Measurements from ENCODE around the gene ADGRL3. TPM values are rescaled to one million over a fixed set of nuclear protein-coding genes. Genes with fewer than 3 reads are reported as not detected.
A peak's percentile ranks its signal among the peaks of the same experiment; 100 is the strongest.

The ADGRL3 gene
- total RNA-seq, 1 donor from 2014 or later: 2.1 TPM

DNA sequence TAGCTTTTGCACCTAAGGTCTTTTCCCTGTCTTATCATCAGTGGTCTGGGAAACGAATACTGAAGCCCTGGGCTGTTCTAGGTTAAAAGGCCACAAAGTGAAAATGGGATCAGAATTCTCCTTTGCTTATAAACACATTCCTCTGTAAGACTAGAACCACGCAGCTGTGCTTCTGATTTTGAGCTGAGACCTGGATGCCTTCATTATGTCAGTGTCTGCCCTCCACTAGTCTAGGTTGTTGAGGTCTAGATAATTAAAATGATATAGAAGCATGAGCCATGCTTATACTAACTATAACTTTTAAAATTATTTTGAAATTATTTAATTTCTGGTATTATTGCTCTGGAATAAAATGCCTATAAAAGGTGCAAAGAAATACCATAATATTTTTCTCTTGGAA lies 403.9 kb downstream of the ADGRL3 start:
- TF ChIP-seq, protein P1, sequence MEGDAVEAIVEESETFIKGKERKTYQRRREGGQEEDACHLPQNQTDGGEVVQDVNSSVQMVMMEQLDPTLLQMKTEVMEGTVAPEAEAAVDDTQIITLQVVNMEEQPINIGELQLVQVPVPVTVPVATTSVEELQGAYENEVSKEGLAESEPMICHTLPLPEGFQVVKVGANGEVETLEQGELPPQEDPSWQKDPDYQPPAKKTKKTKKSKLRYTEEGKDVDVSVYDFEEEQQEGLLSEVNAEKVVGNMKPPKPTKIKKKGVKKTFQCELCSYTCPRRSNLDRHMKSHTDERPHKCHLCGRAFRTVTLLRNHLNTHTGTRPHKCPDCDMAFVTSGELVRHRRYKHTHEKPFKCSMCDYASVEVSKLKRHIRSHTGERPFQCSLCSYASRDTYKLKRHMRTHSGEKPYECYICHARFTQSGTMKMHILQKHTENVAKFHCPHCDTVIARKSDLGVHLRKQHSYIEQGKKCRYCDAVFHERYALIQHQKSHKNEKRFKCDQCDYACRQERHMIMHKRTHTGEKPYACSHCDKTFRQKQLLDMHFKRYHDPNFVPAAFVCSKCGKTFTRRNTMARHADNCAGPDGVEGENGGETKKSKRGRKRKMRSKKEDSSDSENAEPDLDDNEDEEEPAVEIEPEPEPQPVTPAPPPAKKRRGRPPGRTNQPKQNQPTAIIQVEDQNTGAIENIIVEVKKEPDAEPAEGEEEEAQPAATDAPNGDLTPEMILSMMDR (IDR thresholded peaks at IDR 0.05; ENCODE audit: insufficient read depth, low read length, poor library complexity, severe bottlenecking): no peak
- Histone ChIP-seq H3K4me3 (ENCODE audit: low read depth, low read length) (no peak overlapping the region), H3K27me3 (ENCODE audit: control insufficient read depth, insufficient read depth, low read length) (no peaks in the 10 kb centered on the region), H3K36me3 (ENCODE audit: control insufficient read depth, insufficient read depth, low read length) (no peaks in the 10 kb centered on the region)
- DNase-seq (ENCODE audit: low read depth): no peak

DNA sequence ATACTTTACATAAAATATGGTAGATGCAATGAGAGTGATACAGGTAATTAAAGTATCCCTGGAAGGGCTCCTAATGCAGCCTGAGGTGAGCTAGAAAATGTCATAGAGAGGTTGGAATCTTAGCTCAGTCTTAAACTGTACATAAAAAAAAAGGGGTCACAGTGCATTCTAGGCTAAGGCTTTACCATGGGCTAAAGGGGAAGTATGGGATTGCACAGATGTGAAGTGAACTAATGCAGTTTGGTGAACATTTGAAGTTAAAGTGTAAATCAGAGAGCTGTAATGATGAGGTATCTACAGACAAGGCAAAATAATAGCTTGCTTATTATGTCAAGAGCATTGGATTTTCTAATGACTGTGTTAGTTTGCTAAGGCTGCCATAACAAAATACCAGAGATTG lies 405.9 kb downstream of the ADGRL3 start:
- Histone ChIP-seq H3K36me3 (ENCODE audit: control insufficient read depth, insufficient read depth, low read length) (no peaks in the 10 kb centered on the region), H3K4me3 (ENCODE audit: low read depth, low read length) (no peak overlapping the region), H3K27me3 (ENCODE audit: control insufficient read depth, insufficient read depth, low read length) (no peaks in the 10 kb centered on the region)
- TF ChIP-seq, protein P1 (IDR thresholded peaks at IDR 0.05; ENCODE audit: insufficient read depth, low read length, poor library complexity, severe bottlenecking): no peak
- DNase-seq (ENCODE audit: low read depth): no peak

DNA sequence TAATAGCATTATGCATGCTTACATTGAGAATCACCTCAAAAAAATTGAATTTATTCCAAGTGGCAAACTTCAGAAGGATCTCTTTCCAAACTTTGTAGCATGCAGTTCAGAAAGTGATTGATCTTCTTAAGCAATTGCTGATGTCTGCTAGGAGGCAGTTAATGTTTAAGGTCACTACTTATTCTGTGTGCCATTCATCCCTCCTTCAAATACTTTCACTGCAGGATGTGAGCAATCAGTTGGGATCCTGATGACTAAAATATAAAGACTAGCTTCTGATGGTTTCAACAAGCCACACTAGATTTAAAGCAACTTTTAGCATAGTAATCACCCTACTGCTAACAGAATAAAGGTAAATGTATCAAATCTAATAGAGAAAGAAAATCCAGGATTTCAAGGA lies 414.1 kb downstream of the ADGRL3 start:
- H3K27me3 ChIP-seq (ENCODE audit: control insufficient read depth, insufficient read depth, low read length): no peaks in the 10 kb centered on the region
- DNase-seq (ENCODE audit: low read depth): no peak
- TF ChIP-seq, protein P1 (IDR thresholded peaks at IDR 0.05; ENCODE audit: insufficient read depth, low read length, poor library complexity, severe bottlenecking): no peak
- no peak overlapping the region for H3K4me3 ChIP-seq (ENCODE audit: low read depth, low read length)
- no peaks in the 10 kb centered on the region for H3K36me3 ChIP-seq (ENCODE audit: control insufficient read depth, insufficient read depth, low read length)

DNA sequence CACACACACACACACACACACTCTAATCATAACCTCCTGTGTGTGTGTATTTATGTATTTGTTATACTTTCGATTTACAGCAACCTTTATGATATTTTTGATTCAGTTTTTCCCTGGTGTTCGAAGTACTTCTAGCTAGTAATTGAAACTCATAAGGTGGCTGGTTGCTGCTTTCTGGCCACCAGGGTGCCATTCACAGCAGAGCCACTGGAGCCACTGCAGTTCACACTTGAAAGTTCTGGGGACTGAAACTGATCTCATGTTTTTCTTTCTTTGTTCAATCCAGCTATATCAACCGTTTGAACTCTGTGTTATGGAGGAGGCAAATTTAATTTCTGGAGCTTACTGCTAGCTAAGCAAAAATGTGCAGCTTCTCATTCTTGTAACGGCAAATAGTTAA lies 419.4 kb downstream of the ADGRL3 start:
- Histone ChIP-seq H3K36me3 (ENCODE audit: control insufficient read depth, insufficient read depth, low read length) (no peaks in the 10 kb centered on the region), H3K27me3 (ENCODE audit: control insufficient read depth, insufficient read depth, low read length) (no peaks in the 10 kb centered on the region), H3K4me3 (ENCODE audit: low read depth, low read length) (no peak overlapping the region)
- DNase-seq (ENCODE audit: low read depth): no peak
- TF ChIP-seq, protein P1 (IDR thresholded peaks at IDR 0.05; ENCODE audit: insufficient read depth, low read length, poor library complexity, severe bottlenecking): peak; percentile 30

DNA sequence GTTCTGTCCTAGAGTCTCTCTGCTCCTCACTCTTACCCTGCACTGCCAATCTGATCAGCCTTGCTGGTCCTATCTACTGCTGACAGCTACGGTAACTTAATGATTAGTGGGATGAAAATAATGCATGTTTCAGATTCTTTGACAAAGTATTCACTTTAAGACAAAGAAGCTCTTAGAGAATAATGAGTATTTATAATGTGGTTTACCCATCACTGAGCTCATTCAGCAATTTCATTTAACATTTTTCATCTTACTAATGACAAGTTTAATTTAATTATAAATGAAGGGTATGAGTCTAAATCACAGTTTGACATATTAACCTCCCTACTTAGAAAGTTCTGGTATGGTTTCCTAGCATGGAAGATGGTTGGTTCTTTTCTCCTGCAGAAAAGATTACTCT lies 428.2 kb downstream of the ADGRL3 start:
- DNase-seq (ENCODE audit: low read depth): no peak
- TF ChIP-seq, protein P1 (IDR thresholded peaks at IDR 0.05; ENCODE audit: insufficient read depth, low read length, poor library complexity, severe bottlenecking): no peak
- Histone ChIP-seq H3K4me3 (ENCODE audit: low read depth, low read length) (no peak overlapping the region), H3K27me3 (ENCODE audit: control insufficient read depth, insufficient read depth, low read length) (no peaks in the 10 kb centered on the region), H3K36me3 (ENCODE audit: control insufficient read depth, insufficient read depth, low read length) (no peaks in the 10 kb centered on the region)

DNA sequence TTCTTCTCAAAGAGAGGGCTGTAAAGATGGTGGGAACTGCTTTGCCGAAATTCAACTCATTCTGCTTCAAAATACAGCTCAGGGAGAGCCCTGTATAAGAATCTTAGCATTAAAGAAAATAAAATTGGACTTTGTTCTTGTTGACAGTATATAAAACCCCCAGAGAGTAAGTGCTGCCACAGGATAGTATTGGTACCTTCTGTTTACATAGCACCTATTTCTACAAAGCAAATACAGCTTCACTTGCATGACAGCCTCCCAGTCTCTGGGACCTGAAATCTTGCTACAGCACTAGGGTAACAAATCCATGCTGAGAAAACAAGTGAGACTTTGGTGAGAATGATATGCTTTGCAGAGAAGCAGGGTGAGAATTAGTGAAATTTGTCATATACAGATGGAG lies 428.6 kb downstream of the ADGRL3 start:
- TF ChIP-seq, protein P1 (IDR thresholded peaks at IDR 0.05; ENCODE audit: insufficient read depth, low read length, poor library complexity, severe bottlenecking): no peak
- no peak overlapping the region for H3K4me3 ChIP-seq (ENCODE audit: low read depth, low read length)
- H3K27me3 ChIP-seq (ENCODE audit: control insufficient read depth, insufficient read depth, low read length): no peaks in the 10 kb centered on the region
- H3K36me3 ChIP-seq (ENCODE audit: control insufficient read depth, insufficient read depth, low read length): no peaks in the 10 kb centered on the region
- no peak for DNase-seq (ENCODE audit: low read depth)
